ENCODE results near the gene JAKMIP1.
"Not testable (repeated sequence)": the region's sequence is repeated elsewhere in the genome, so short reads cannot be mapped to it uniquely, and the experiment has no call there.

The JAKMIP1 gene

GRCh38 chr4:5995901-5996623, 204.3 kb downstream of the JAKMIP1 start:
- in situ Hi-C loops (cut with HindIII; ENCODE audit: low pct_ligation_motif_present, low sequenced_read_pairs) = no loop called here
- DNase-seq = no peak
- Histone ChIP-seq H3K4me3 (ENCODE audit: low read depth, low read length) (no peak overlapping the region), H3K27me3 (replicated peaks) (no peaks in the 10 kb centered on the region), H3K36me3 (replicated peaks) (no peaks in the 10 kb centered on the region), H3K27ac (no peak overlapping the region)
- TF ChIP-seq CTCF (IDR thresholded peaks at IDR 0.05; ENCODE audit: low read depth, low read length, missing control alignments) = no peak

- Histone ChIP-seq H3K27me3 (replicated peaks) (no peaks in the 10 kb centered on the region), H3K36me3 (replicated peaks) (no peaks in the 10 kb centered on the region), H3K4me3 (ENCODE audit: low read depth, low read length) (no peak overlapping the region), H3K27ac (no peak overlapping the region)
- DNase-seq = no peak
- in situ Hi-C loops (cut with HindIII; ENCODE audit: low pct_ligation_motif_present, low sequenced_read_pairs) = no loop called here
- no peak for TF ChIP-seq CTCF (IDR thresholded peaks at IDR 0.05; ENCODE audit: low read depth, low read length, missing control alignments)
These were observed 206.2 kb downstream of the JAKMIP1 start for GRCh38 chr4:5993876-5994811.

GRCh38 chr4:5993346-5993745, 207.0 kb downstream of the JAKMIP1 start:
- not testable (repeated sequence) for DNase-seq

GRCh38 chr4:5992828-5993321, 207.5 kb downstream of the JAKMIP1 start:
- no peak for TF ChIP-seq CTCF (IDR thresholded peaks at IDR 0.05; ENCODE audit: low read depth, low read length, missing control alignments)
- Histone ChIP-seq H3K27ac (no peak overlapping the region), H3K36me3 (replicated peaks) (no peaks in the 10 kb centered on the region), H3K27me3 (replicated peaks) (no peaks in the 10 kb centered on the region), H3K4me3 (ENCODE audit: low read depth, low read length) (no peak overlapping the region)
- in situ Hi-C loops (cut with HindIII; ENCODE audit: low pct_ligation_motif_present, low sequenced_read_pairs) = no loop called here
- DNase-seq = no peak

More at GRCh38 chr4:5993346-5993745, 207.0 kb downstream of the JAKMIP1 start:
- in situ Hi-C loops (cut with HindIII; ENCODE audit: low pct_ligation_motif_present, low sequenced_read_pairs); H3K27ac ChIP-seq; H3K27me3 ChIP-seq (replicated peaks); H3K36me3 ChIP-seq (replicated peaks); H3K4me3 ChIP-seq (ENCODE audit: low read depth, low read length): not testable (repeated sequence)

GRCh38 chr4:5992171-5992827, 208.1 kb downstream of the JAKMIP1 start:
- Histone ChIP-seq H3K27me3 (replicated peaks) (no peaks in the 10 kb centered on the region), H3K36me3 (replicated peaks) (no peaks in the 10 kb centered on the region), H3K27ac (no peak overlapping the region), H3K4me3 (ENCODE audit: low read depth, low read length) (no peak overlapping the region)
- in situ Hi-C loops (cut with HindIII; ENCODE audit: low pct_ligation_motif_present, low sequenced_read_pairs) = no loop called here
- TF ChIP-seq CTCF (IDR thresholded peaks at IDR 0.05; ENCODE audit: low read depth, low read length, missing control alignments) = no peak
- DNase-seq = no peak

GRCh38 chr4:5991405-5991804, 208.9 kb downstream of the JAKMIP1 start:
- Histone ChIP-seq H3K36me3 (replicated peaks) (no peaks in the 10 kb centered on the region), H3K27me3 (replicated peaks) (no peaks in the 10 kb centered on the region), H3K4me3 (ENCODE audit: low read depth, low read length) (no peak overlapping the region), H3K27ac (no peak overlapping the region)
- DNase-seq = no peak
- TF ChIP-seq CTCF (IDR thresholded peaks at IDR 0.05; ENCODE audit: low read depth, low read length, missing control alignments) = no peak
- in situ Hi-C loops (cut with HindIII; ENCODE audit: low pct_ligation_motif_present, low sequenced_read_pairs) = no loop called here

Data from brain microvascular endothelial cell (primary cell).